ENCODE results near the gene OSBPL3. TPM values are rescaled to one million over a fixed set of nuclear protein-coding genes. Genes with fewer than 3 reads are reported as not detected.
"Not testable (repeated sequence)": the region's sequence is repeated elsewhere in the genome, so short reads cannot be mapped to it uniquely, and the experiment has no call there.

The OSBPL3 gene
- total RNA-seq, 1 donor from 2014 or later, result 35.2 TPM

GRCh38 chr7:25024066-25024465 is 44.1 kb upstream of the OSBPL3 start:
- Histone ChIP-seq H3K27me3 (ENCODE audit: control insufficient read depth, insufficient read depth, low read length) (no peaks in the 10 kb centered on the region), H3K4me3 (ENCODE audit: low read depth, low read length) (no peak overlapping the region), H3K36me3 (ENCODE audit: control insufficient read depth, insufficient read depth, low read length) (no peaks in the 10 kb centered on the region)
- no peak for DNase-seq (ENCODE audit: low read depth)
- TF ChIP-seq, protein P1, sequence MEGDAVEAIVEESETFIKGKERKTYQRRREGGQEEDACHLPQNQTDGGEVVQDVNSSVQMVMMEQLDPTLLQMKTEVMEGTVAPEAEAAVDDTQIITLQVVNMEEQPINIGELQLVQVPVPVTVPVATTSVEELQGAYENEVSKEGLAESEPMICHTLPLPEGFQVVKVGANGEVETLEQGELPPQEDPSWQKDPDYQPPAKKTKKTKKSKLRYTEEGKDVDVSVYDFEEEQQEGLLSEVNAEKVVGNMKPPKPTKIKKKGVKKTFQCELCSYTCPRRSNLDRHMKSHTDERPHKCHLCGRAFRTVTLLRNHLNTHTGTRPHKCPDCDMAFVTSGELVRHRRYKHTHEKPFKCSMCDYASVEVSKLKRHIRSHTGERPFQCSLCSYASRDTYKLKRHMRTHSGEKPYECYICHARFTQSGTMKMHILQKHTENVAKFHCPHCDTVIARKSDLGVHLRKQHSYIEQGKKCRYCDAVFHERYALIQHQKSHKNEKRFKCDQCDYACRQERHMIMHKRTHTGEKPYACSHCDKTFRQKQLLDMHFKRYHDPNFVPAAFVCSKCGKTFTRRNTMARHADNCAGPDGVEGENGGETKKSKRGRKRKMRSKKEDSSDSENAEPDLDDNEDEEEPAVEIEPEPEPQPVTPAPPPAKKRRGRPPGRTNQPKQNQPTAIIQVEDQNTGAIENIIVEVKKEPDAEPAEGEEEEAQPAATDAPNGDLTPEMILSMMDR (IDR thresholded peaks at IDR 0.05; ENCODE audit: insufficient read depth, low read length, poor library complexity, severe bottlenecking), result no peak

- not testable (repeated sequence) for H3K27me3 ChIP-seq (ENCODE audit: control insufficient read depth, insufficient read depth, low read length); DNase-seq (ENCODE audit: low read depth); H3K36me3 ChIP-seq (ENCODE audit: control insufficient read depth, insufficient read depth, low read length); H3K4me3 ChIP-seq (ENCODE audit: low read depth, low read length)
Measured at GRCh38 chr7:25017671-25018070, 37.7 kb upstream of the OSBPL3 start.

GRCh38 chr7:25014756-25015155 is 34.8 kb upstream of the OSBPL3 start:
- Histone ChIP-seq H3K4me3 (ENCODE audit: low read depth, low read length) (no peak overlapping the region), H3K36me3 (ENCODE audit: control insufficient read depth, insufficient read depth, low read length) (no peaks in the 10 kb centered on the region), H3K27me3 (ENCODE audit: control insufficient read depth, insufficient read depth, low read length) (no peaks in the 10 kb centered on the region)
- no peak for DNase-seq (ENCODE audit: low read depth)
- TF ChIP-seq, protein P1 (IDR thresholded peaks at IDR 0.05; ENCODE audit: insufficient read depth, low read length, poor library complexity, severe bottlenecking), result no peak

DNA sequence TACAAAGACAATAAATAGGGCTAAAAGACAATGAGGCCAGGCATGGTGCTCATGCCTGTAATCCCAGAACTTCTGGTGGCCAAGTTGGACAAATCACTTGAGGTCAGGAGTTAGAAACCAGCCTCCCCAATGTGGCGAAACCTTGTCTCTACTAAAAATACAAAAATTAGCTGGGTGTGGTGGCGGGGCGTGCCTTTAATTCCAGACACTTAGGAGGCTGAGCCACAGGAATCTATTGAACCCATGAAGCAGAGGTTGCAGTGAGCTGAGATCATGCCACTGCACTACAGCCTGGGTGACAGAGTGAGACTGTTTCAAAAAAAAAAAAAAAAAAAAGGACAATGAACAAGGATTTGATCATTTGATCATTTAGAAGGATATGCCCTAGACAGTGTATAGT is 32.7 kb upstream of the OSBPL3 start:
- H3K4me3 ChIP-seq (ENCODE audit: low read depth, low read length); DNase-seq (ENCODE audit: low read depth); H3K36me3 ChIP-seq (ENCODE audit: control insufficient read depth, insufficient read depth, low read length); H3K27me3 ChIP-seq (ENCODE audit: control insufficient read depth, insufficient read depth, low read length): not testable (repeated sequence)

DNA sequence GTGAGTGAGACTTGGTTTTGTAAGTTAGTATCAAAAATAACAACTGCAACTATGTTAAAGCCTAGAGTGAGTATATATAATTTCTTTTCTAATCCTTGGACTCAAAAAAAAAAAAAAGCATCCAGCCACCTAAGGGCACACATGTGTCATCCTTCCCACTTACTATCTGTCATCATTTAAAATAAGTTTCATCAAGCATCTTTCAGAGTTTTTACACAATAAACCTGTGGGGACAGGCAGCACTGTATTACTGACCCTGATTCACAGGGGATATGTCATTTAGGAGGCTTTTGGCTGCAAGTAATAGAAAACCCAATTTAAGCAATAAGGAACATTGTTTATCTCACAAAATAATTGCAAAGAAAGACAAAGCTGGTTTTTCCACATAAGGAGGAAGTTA is 32.3 kb upstream of the OSBPL3 start:
- DNase-seq (ENCODE audit: low read depth), result no peak
- Histone ChIP-seq H3K36me3 (ENCODE audit: control insufficient read depth, insufficient read depth, low read length) (no peaks in the 10 kb centered on the region), H3K4me3 (ENCODE audit: low read depth, low read length) (no peak overlapping the region), H3K27me3 (ENCODE audit: control insufficient read depth, insufficient read depth, low read length) (no peaks in the 10 kb centered on the region)
- TF ChIP-seq, protein P1 (IDR thresholded peaks at IDR 0.05; ENCODE audit: insufficient read depth, low read length, poor library complexity, severe bottlenecking), result no peak

DNA sequence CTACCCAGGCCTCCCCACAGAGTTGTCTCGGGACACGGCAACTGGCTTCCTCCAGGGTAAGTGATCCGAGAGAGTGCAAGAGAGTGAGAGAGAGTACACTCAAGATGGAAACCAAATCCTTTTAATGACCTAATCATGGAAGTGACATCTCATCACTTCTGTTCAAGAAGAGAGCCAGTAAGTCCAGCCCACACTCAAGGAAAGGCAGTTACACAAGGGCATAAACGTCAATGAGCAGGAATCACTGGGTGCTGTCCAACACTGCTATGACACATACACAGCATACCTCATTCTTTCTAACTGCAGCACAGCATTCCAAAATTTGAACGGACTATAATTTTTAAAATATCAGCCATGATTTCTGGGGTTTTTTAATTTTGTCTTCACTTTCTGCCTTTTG is 29.3 kb upstream of the OSBPL3 start:
- Histone ChIP-seq H3K4me3 (ENCODE audit: low read depth, low read length) (no peak overlapping the region), H3K36me3 (ENCODE audit: control insufficient read depth, insufficient read depth, low read length) (no peaks in the 10 kb centered on the region), H3K27me3 (ENCODE audit: control insufficient read depth, insufficient read depth, low read length) (no peaks in the 10 kb centered on the region)
- TF ChIP-seq, protein P1 (IDR thresholded peaks at IDR 0.05; ENCODE audit: insufficient read depth, low read length, poor library complexity, severe bottlenecking), result no peak
- no peak for DNase-seq (ENCODE audit: low read depth)

- DNase-seq (ENCODE audit: low read depth), result no peak
- TF ChIP-seq, protein P1 (IDR thresholded peaks at IDR 0.05; ENCODE audit: insufficient read depth, low read length, poor library complexity, severe bottlenecking), result no peak
- Histone ChIP-seq H3K4me3 (ENCODE audit: low read depth, low read length) (no peak overlapping the region), H3K27me3 (ENCODE audit: control insufficient read depth, insufficient read depth, low read length) (no peaks in the 10 kb centered on the region), H3K36me3 (ENCODE audit: control insufficient read depth, insufficient read depth, low read length) (no peaks in the 10 kb centered on the region)
Measured at GRCh38 chr7:25007668-25008067, 27.7 kb upstream of the OSBPL3 start.
